Measurements from ENCODE around the gene ATP4B. TPM values are rescaled to one million over a fixed set of nuclear protein-coding genes. Genes with fewer than 3 reads are reported as not detected.

The ATP4B gene
- total and polyA plus RNA-seq, 2 of the 8 experiments (the other 6 are each of a cell fraction or from before 2014, with no cell fraction given): 0.05 TPM; not detected in 1

GRCh38 chr13:113616991-113617749 is 40.8 kb downstream of the ATP4B start:
- Histone ChIP-seq H3K4me1 (replicated peaks in 1 of 4; ENCODE audit: control insufficient read depth in 3 of 4, insufficient read depth in 4 of 4, low read length in 3 of 4) (peaks cover 5 to 14% (median 12%) of the 10 kb centered on the region in 4 experiments; a peak in 5 of 7 replicates), H3K4ac (replicated peaks; ENCODE audit: insufficient read length, low read depth, low read length) (no peak overlapping the region), H2AFZ (ENCODE audit: low read length) (no peak overlapping the region), H2BK5ac (ENCODE audit: low read depth, low read length) (peak overlapping the region; percentile 13), H3K4me2 (ENCODE audit: insufficient read depth in 1 of 2, low read depth in 2 of 2, low read length in 2 of 2) (peak overlapping the region; percentile 26 to 40; a peak in 3 of 4 replicates), H3K23me2 (ENCODE audit: low read depth, low read length) (peaks cover 8% of the 10 kb centered on the region), H3K79me1 (ENCODE audit: low read depth, low read length) (peaks cover 24% of the 10 kb centered on the region), H2AK5ac (ENCODE audit: low read depth, low read length) (no peak overlapping the region), H3K4me3 (ENCODE audit: extremely low read depth in 1 of 4, insufficient read depth in 2 of 4, low read depth in 3 of 4, low read length in 4 of 4) (no peak overlapping the region), H2BK20ac (ENCODE audit: low read length) (no peak overlapping the region), H3K14ac (ENCODE audit: insufficient read length) (no peak overlapping the region), H3K23ac (ENCODE audit: insufficient read length) (no peak overlapping the region), H3K9ac (replicated peaks in 1 of 4; ENCODE audit: extremely low read depth in 1 of 4, low read depth in 3 of 4, low read length in 3 of 4) (no peak overlapping the region; a peak in 1 of 7 replicates), H4K20me1 (replicated peaks in 1 of 2; ENCODE audit: control insufficient read depth in 1 of 2, insufficient read depth in 2 of 2, low read length in 2 of 2) (peaks cover 0 to 13% of the 10 kb centered on the region in 2 experiments), H2BK12ac (ENCODE audit: low read depth, low read length) (no peak overlapping the region), H3K56ac (replicated peaks; ENCODE audit: insufficient read length, low read depth, low read length) (no peak overlapping the region), H3K36me3 (ENCODE audit: control insufficient read depth in 2 of 4, insufficient read depth in 4 of 4, low read length in 3 of 4) (peaks cover 0 to 8% (median 0%) of the 10 kb centered on the region in 4 experiments; a peak in 3 of 8 replicates), H3K27me3 (replicated peaks in 1 of 4; ENCODE audit: control insufficient read depth in 3 of 4, extremely low read depth in 1 of 4, insufficient read depth in 3 of 4, low read length in 3 of 4) (no peaks in the 10 kb centered on the region; a peak in 1 of 7 replicates), H4K91ac (replicated peaks; ENCODE audit: insufficient read length, low read length) (no peak overlapping the region), H3K27ac (ENCODE audit: low read depth, low read length) (peak overlapping the region; percentile 65; the same call in 1 of the 2 replicates), H3K79me2 (ENCODE audit: control insufficient read depth in 1 of 2, insufficient read depth in 2 of 2, low read length in 2 of 2) (peaks cover 7 to 41% of the 10 kb centered on the region in 2 experiments), H3K9me3 (ENCODE audit: insufficient read depth in 2 of 2, low read depth in 1 of 2, low read length in 1 of 2) (no peaks in the 10 kb centered on the region; a peak in 1 of 4 replicates), H3K18ac (ENCODE audit: extremely low read depth, low read length) (peak overlapping the region; percentile 83), H2BK15ac (ENCODE audit: low read length) (no peak overlapping the region), H2BK120ac (replicated peaks; ENCODE audit: low read depth, low read length) (no peak overlapping the region), H4K8ac (ENCODE audit: extremely low read depth, insufficient read depth, low read length) (no peak overlapping the region), H4K5ac (ENCODE audit: insufficient read length, low read depth, low read length) (peak overlapping the region; percentile 12)
- DNase-seq (ENCODE audit: low read depth in 1 of 2, low spot score in 2 of 2) (peak in 1 of 2 experiments; percentile 25), FAIRE-seq (peak; percentile 93)
- ChIA-PET CTCF (ENCODE audit: partially characterized antibody) (interaction anchor here (0.7 to 2.0 kb wide), 9 partner anchors 9 to 288 kb away, joined by 3 to 5 read pairs (median 4); no protein-coding TSS in a partner anchor), POLR2A (ENCODE audit: partially characterized antibody) (interaction anchor here (0.7 to 1.0 kb wide), 3 partner anchors 14 to 169 kb away, joined by 3 read pairs; no protein-coding TSS in a partner anchor)
- 75% methylated on average over 18 of the region's 18 CpGs; no CpG with 5 or more reads in 1 of the 2 experiments for whole genome bisulfite sequencing, 2 experiments (ENCODE audit: extremely low coverage in 1 of 2, insufficient coverage in 1 of 2, insufficient read length in 1 of 2, insufficient replicate concordance in 2 of 2, low coverage in 1 of 2, low lambda C conversion rate in 2 of 2, missing lambda C conversion rate in 1 of 2)
- no peak for TF ChIP-seq E2F6 (IDR thresholded peaks at IDR 0.05)
- 0 out of 2 replicates have a peak, but pooled peaks have one; percentile 4 for TF ChIP-seq MAFK (IDR thresholded peaks at IDR 0.05; ENCODE audit: low read depth, low read length)
- TF ChIP-seq TAF1 (IDR thresholded peaks at IDR 0.05; ENCODE audit: low read depth, low read length): no peak
- peak; percentile 92 for TF ChIP-seq TEAD4 (IDR thresholded peaks at IDR 0.05; ENCODE audit: low read depth, low read length)
- TF ChIP-seq BCL11A (IDR thresholded peaks at IDR 0.05; ENCODE audit: low read depth in 2 of 2, low read length in 2 of 2): no peak
- 0 out of 2 replicates have a peak, but pooled peaks have one; percentile 31 for TF ChIP-seq TCF12 (IDR thresholded peaks at IDR 0.05; ENCODE audit: low read depth, low read length)
- no peak for TF ChIP-seq EP300 (IDR thresholded peaks at IDR 0.05; ENCODE audit: borderline replicate concordance in 1 of 2, low read depth in 2 of 2, low read length in 2 of 2)
- TF ChIP-seq ASH2L (IDR thresholded peaks at IDR 0.05; ENCODE audit: low read length): no peak
- TF ChIP-seq CEBPB (IDR thresholded peaks at IDR 0.05; ENCODE audit: low read depth, low read length): no peak
- TF ChIP-seq NRF1 (IDR thresholded peaks at IDR 0.05; ENCODE audit: low read depth, low read length): no peak
- TF ChIP-seq SIX5 (IDR thresholded peaks at IDR 0.05; ENCODE audit: low read depth, low read length): no peak

Data from H1 (cell line).